SK-N-SH treated with all-trans-retinoic acid at 6 μM for 48 hours (cell line): Measurements from ENCODE around the gene PMPCB.
A peak's percentile ranks its signal among the peaks of the same experiment; 100 is the strongest.

Source experiments
- ATAC-seq: fragments of 200-7000 bp; cut with Tn5 transposase; 3 replicates; pipeline ENCODE4 v1.9.1; 2020; ENCODE audit warnings: mild to moderate bottlenecking, moderate library complexity
- CREB5 ChIP-seq: fragments of 250-450 bp; sonication (Bioruptor Pico); IDR thresholded peaks from 2 replicates; pipeline ENCODE4 v1.5.1; 2020; ENCODE audit warnings: low read depth, mild to moderate bottlenecking, moderate library complexity
- CSDC2 ChIP-seq: fragments of 250-450 bp; sonication (Bioruptor Pico); IDR thresholded peaks from 2 replicates; pipeline ENCODE4 v1.5.0; 2020; ENCODE audit warnings: mild to moderate bottlenecking, moderate library complexity
- ESRRG ChIP-seq: fragments of 250-450 bp; sonication (Bioruptor Pico); IDR thresholded peaks from 2 replicates; pipeline ENCODE4 v1.6.1; 2021; ENCODE audit warnings: mild to moderate bottlenecking
- GLIS3 ChIP-seq: fragments of 250-450 bp; sonication (Bioruptor Pico); IDR thresholded peaks from 2 replicates; pipeline ENCODE4 v1.5.0; 2020; ENCODE audit warnings: mild to moderate bottlenecking, moderate library complexity
- ISL1 ChIP-seq: fragments of 250-450 bp; sonication (Bioruptor Pico); IDR thresholded peaks from 2 replicates; pipeline ENCODE4 v2.1.2; 2022; ENCODE audit warnings: mild to moderate bottlenecking, moderate library complexity
- OSR1 ChIP-seq: fragments of 250-450 bp; sonication (Bioruptor Pico); IDR thresholded peaks from 2 replicates; pipeline ENCODE4 v1.8.0; 2022; ENCODE audit warnings: moderate library complexity, mild to moderate bottlenecking, inconsistent platforms
- PATZ1 ChIP-seq: fragments of 250-450 bp; sonication (Bioruptor Pico); IDR thresholded peaks from 2 replicates; pipeline ENCODE4 v1.8.0; 2020; ENCODE audit warnings: mild to moderate bottlenecking, moderate library complexity, borderline replicate concordance
- POU6F1 ChIP-seq: fragments of 250-450 bp; sonication (Bioruptor Pico); IDR thresholded peaks from 2 replicates; pipeline ENCODE4 v1.8.0; 2021; ENCODE audit warnings: low read depth, mild to moderate bottlenecking, moderate library complexity, borderline replicate concordance
- PPARA ChIP-seq: fragments of 250-450 bp; sonication (Bioruptor Pico); IDR thresholded peaks from 2 replicates; pipeline ENCODE4 v1.5.0; 2020; ENCODE audit warnings: mild to moderate bottlenecking, borderline replicate concordance
- SNAI2 ChIP-seq: fragments of 250-450 bp; sonication (Bioruptor Pico); IDR thresholded peaks from 2 replicates; pipeline ENCODE4 v1.5.0; 2020; ENCODE audit warnings: mild to moderate bottlenecking, moderate library complexity
- ZC3H10 ChIP-seq: fragments of 250-450 bp; sonication (Bioruptor Pico); IDR thresholded peaks from 2 replicates; pipeline ENCODE4 v1.5.1; 2021; ENCODE audit warnings: mild to moderate bottlenecking, moderate library complexity
- ZFP3 ChIP-seq: fragments of 250-450 bp; sonication (Bioruptor Pico); IDR thresholded peaks from 2 replicates; pipeline ENCODE4 v1.5.0; 2020; ENCODE audit warnings: mild to moderate bottlenecking, moderate library complexity
- ZNF565 ChIP-seq: fragments of 450-650 bp; formaldehyde crosslinking; conservative IDR thresholded peaks from 2 replicates; pipeline ENCODE4 v1.5.0; 2020; ENCODE audit warnings: low read depth, mild to moderate bottlenecking, moderate library complexity
- ZNF70 ChIP-seq: fragments of 450-650 bp; formaldehyde crosslinking; IDR thresholded peaks from 2 replicates; pipeline ENCODE4 v1.5.0; 2020; ENCODE audit warnings: mild to moderate bottlenecking, moderate library complexity
- TF ChIP-seq, protein P1 (sequence below): fragments of 250-450 bp; sonication (Bioruptor Pico); IDR thresholded peaks from 2 replicates; pipeline ENCODE4 v1.5.0; 2020; ENCODE audit warnings: mild to moderate bottlenecking, moderate library complexity
- TF ChIP-seq, protein P2 (sequence below): fragments of 250-450 bp; sonication (Bioruptor Pico); IDR thresholded peaks from 2 replicates; pipeline ENCODE4 v1.5.1; 2021; ENCODE audit warnings: mild to moderate bottlenecking, moderate library complexity

PMPCB gene

GRCh38 chr7:103344453-103345149, 47.4 kb downstream of the PMPCB start, which contains the start of gene DNAJC2:
DNAJC2 (minus strand) TSS chr7:103344767; CDS start chr7:103344622, 145 bp downstream.
- TF ChIP-seq ZC3H10 (CRISPR knock-in tag) (0 out of 2 replicates have a peak, but pooled peaks have one; percentile 13), ESRRG (no peak), ZFP3 (CRISPR knock-in tag) (0 out of 2 replicates have a peak, but pooled peaks have one; percentile 22), PATZ1 (CRISPR knock-in tag) (peak; percentile 35; the same call in 1 of the 2 replicates)
- TF ChIP-seq, protein P1, sequence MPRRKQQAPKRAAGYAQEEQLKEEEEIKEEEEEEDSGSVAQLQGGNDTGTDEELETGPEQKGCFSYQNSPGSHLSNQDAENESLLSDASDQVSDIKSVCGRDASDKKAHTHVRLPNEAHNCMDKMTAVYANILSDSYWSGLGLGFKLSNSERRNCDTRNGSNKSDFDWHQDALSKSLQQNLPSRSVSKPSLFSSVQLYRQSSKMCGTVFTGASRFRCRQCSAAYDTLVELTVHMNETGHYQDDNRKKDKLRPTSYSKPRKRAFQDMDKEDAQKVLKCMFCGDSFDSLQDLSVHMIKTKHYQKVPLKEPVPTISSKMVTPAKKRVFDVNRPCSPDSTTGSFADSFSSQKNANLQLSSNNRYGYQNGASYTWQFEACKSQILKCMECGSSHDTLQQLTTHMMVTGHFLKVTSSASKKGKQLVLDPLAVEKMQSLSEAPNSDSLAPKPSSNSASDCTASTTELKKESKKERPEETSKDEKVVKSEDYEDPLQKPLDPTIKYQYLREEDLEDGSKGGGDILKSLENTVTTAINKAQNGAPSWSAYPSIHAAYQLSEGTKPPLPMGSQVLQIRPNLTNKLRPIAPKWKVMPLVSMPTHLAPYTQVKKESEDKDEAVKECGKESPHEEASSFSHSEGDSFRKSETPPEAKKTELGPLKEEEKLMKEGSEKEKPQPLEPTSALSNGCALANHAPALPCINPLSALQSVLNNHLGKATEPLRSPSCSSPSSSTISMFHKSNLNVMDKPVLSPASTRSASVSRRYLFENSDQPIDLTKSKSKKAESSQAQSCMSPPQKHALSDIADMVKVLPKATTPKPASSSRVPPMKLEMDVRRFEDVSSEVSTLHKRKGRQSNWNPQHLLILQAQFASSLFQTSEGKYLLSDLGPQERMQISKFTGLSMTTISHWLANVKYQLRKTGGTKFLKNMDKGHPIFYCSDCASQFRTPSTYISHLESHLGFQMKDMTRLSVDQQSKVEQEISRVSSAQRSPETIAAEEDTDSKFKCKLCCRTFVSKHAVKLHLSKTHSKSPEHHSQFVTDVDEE (CRISPR knock-in tag): peak; percentile 58; the same call in 1 of the 2 replicates
- ATAC-seq: peak; percentile 93

GRCh38 chr7:103346396-103346795, 49.2 kb downstream of the PMPCB start:
- TF ChIP-seq PATZ1 (CRISPR knock-in tag) (no peak), ZC3H10 (CRISPR knock-in tag) (no peak), GLIS3 (CRISPR knock-in tag) (no peak), CSDC2 (no peak), PPARA (CRISPR knock-in tag) (no peak), SNAI2 (CRISPR knock-in tag) (no peak), POU6F1 (no peak), ZNF565 (no peak), OSR1 (CRISPR knock-in tag) (no peak), CREB5 (no peak), ISL1 (no peak), ZNF70 (CRISPR knock-in tag) (no peak), ZFP3 (CRISPR knock-in tag) (no peak)
- TF ChIP-seq, protein P1 (CRISPR knock-in tag): no peak
- TF ChIP-seq, protein P2, sequence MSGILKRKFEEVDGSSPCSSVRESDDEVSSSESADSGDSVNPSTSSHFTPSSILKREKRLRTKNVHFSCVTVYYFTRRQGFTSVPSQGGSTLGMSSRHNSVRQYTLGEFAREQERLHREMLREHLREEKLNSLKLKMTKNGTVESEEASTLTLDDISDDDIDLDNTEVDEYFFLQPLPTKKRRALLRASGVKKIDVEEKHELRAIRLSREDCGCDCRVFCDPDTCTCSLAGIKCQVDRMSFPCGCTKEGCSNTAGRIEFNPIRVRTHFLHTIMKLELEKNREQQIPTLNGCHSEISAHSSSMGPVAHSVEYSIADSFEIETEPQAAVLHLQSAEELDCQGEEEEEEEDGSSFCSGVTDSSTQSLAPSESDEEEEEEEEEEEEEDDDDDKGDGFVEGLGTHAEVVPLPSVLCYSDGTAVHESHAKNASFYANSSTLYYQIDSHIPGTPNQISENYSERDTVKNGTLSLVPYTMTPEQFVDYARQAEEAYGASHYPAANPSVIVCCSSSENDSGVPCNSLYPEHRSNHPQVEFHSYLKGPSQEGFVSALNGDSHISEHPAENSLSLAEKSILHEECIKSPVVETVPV (CRISPR knock-in tag): no peak
- ATAC-seq: no peak
